Measurements from ENCODE around the gene CEP85L. TPM values are rescaled to one million over a fixed set of nuclear protein-coding genes. Genes with fewer than 3 reads are reported as not detected.

Gene CEP85L
- total RNA-seq, 4 donors from 2014 or later: 10.5 to 42.9 (median 17.1) TPM

- H3K27me3 ChIP-seq: no peaks in the 10 kb centered on the region
- H3K4me1 ChIP-seq: no peaks in the 10 kb centered on the region
- H3K36me3 ChIP-seq: no peaks in the 10 kb centered on the region
- no peak overlapping the region for H3K27ac ChIP-seq
- no peak for TF ChIP-seq POLR2A (IDR thresholded peaks at IDR 0.05)
- TF ChIP-seq CTCF (IDR thresholded peaks at IDR 0.05): no peak
- no peak for DNase-seq
- H3K9me3 ChIP-seq: no peaks in the 10 kb centered on the region
- H3K4me3 ChIP-seq (replicated peaks in 1 of 3): no peak overlapping the region
- intact Hi-C loops (cut with DNase I): no loop called here
These were observed 178.1 kb downstream of the CEP85L start for GRCh38 chr6:118473266-118473665.

GRCh38 chr6:118469468-118469867 is 181.9 kb downstream of the CEP85L start:
- H3K9me3 ChIP-seq: no peaks in the 10 kb centered on the region
- TF ChIP-seq CTCF (IDR thresholded peaks at IDR 0.05) (no peak), POLR2A (IDR thresholded peaks at IDR 0.05) (no peak)
- H3K27ac ChIP-seq: no peak overlapping the region
- intact Hi-C loops (cut with DNase I): no loop called here
- no peaks in the 10 kb centered on the region for H3K4me1 ChIP-seq
- H3K27me3 ChIP-seq: no peaks in the 10 kb centered on the region
- no peak overlapping the region for H3K4me3 ChIP-seq (replicated peaks in 1 of 3)
- DNase-seq: no peak
- no peaks in the 10 kb centered on the region for H3K36me3 ChIP-seq
- WGBS, 2 donors: 95 to 97% methylated on average over 4 of the region's 4 CpGs

- Histone ChIP-seq H3K9me3 (no peaks in the 10 kb centered on the region), H3K4me3 (replicated peaks in 1 of 3) (no peak overlapping the region), H3K27me3 (no peaks in the 10 kb centered on the region), H3K36me3 (no peaks in the 10 kb centered on the region), H3K4me1 (no peaks in the 10 kb centered on the region), H3K27ac (no peak overlapping the region)
- 61 to 62% methylated on average over 4 of the region's 4 CpGs for WGBS, 2 donors
- TF ChIP-seq CTCF (IDR thresholded peaks at IDR 0.05) (no peak), POLR2A (IDR thresholded peaks at IDR 0.05) (no peak)
- DNase-seq: no peak
- intact Hi-C loops (cut with DNase I): no loop called here
These were observed 182.5 kb downstream of the CEP85L start for GRCh38 chr6:118468682-118469465.

GRCh38 chr6:118467181-118467580 is 184.2 kb downstream of the CEP85L start:
- TF ChIP-seq CTCF (IDR thresholded peaks at IDR 0.05): no peak
- Histone ChIP-seq H3K9me3 (no peaks in the 10 kb centered on the region), H3K4me1 (no peaks in the 10 kb centered on the region), H3K4me3 (replicated peaks in 1 of 3) (no peak overlapping the region), H3K27me3 (no peaks in the 10 kb centered on the region), H3K36me3 (no peaks in the 10 kb centered on the region), H3K27ac (no peak overlapping the region)
- intact Hi-C loops (cut with DNase I): no loop called here
- DNase-seq: no peak

GRCh38 chr6:118464620-118465019 is 186.8 kb downstream of the CEP85L start:
- no peak for DNase-seq
- 92 to 95% methylated on average over 2 of the region's 2 CpGs for WGBS, 2 donors
- Histone ChIP-seq H3K4me1 (no peaks in the 10 kb centered on the region), H3K4me3 (replicated peaks in 1 of 3) (no peak overlapping the region), H3K27me3 (no peaks in the 10 kb centered on the region), H3K27ac (no peak overlapping the region), H3K36me3 (no peaks in the 10 kb centered on the region), H3K9me3 (no peaks in the 10 kb centered on the region)
- TF ChIP-seq POLR2A (IDR thresholded peaks at IDR 0.05) (no peak), CTCF (IDR thresholded peaks at IDR 0.05) (no peak)
- intact Hi-C loops (cut with DNase I): no loop called here
